ENCODE measurements around the gene TCEA3. TPM values are rescaled to one million over a fixed set of nuclear protein-coding genes. Genes with fewer than 3 reads are reported as not detected.

TCEA3 gene
- total RNA-seq, 1 donor from 2014 or later, result 5.5 TPM

GRCh38 chr1:23343221-23344110 lies 81.1 kb downstream of the TCEA3 start:
- intact Hi-C loops (cut with micrococcal nuclease), result loop anchor here (1.0 to 10.0 kb wide), 12 partner anchors 25 to 1301 kb away; partner anchors contain the start of genes ASAP3, LUZP1, PNRC2 and SRRM1

DNA sequence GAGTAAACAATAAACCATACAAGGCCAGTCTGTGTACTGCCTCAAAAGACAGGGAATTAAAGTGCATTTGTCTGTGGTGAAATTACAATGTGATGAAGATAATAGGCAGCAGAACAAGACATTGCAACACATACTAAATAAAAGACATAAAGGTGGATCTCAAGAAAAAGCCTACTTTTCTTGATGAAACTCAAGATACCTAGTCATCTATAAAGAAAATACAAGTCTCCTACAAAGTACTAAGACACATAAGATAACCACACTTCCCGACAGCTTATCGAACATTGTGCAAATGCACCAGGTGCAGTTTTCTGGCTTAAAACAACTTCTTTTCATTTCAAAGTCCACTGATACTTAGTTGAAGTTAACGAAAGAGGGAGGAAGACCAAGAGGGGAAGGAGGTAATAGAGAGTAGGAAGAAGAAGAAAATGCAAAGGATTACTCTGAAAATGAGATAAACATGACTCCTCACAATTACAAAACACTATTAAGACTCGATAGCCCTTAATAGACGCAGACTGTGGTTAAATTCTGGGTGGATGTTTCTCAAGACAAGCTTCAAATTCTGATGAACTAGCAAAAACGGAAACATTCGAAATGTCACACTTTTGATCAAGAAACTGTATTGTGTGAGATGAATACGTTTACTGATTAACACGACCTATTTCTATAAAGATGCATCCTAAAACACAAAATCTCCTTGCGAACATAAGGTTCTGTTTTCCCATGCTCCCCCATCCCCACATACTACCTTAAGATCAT lies 82.4 kb downstream of the TCEA3 start:
- intact Hi-C loops (cut with micrococcal nuclease), result loop anchor here (2.0 to 10.0 kb wide), 7 partner anchors 80 to 1303 kb away; partner anchors contain the start of genes LUZP1, SRRM1 and TCEA3

DNA sequence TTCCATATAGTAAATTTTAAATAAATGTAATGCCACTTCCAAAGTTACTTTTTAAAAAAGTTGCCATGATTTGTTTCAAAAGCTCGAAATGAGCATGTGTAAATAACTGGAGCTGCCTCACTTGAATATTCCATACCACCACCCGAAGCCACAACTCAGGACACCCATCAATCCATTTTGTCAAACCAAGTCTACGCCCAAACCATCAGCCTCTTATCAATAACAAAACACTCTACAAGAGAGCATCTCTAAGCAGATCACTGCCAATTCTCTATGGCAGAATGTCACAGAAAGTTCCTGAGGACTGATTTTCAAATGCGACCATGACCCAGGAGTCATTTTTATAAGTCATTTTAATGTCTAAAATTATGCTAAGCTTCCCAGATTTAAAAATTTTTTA lies 84.9 kb downstream of the TCEA3 start:
- intact Hi-C loops (cut with micrococcal nuclease), result loop anchor here (5.0 to 10.0 kb wide), 6 partner anchors 83 to 1305 kb away; partner anchors contain the start of genes LUZP1, SRRM1 and TCEA3

DNA sequence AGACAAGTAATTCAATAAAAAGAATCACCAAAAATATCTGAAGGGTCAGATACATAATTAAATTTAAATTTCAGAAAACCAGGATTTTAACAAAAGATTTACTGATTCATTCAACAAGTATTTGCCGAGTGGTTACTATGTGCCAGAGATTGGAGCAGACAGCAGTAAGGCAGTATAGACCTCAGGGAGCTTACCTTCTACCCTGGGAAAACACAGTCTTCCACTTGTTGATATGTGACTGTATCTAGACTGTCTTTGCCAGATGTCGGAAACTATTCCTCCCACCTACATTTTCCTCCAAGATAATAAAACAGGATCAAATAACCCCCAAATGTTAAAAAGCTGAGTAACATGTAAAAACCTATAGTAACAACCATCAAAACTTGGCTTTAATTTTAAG lies 86.7 kb downstream of the TCEA3 start:
- intact Hi-C loops (cut with micrococcal nuclease), result no loop called here

DNA sequence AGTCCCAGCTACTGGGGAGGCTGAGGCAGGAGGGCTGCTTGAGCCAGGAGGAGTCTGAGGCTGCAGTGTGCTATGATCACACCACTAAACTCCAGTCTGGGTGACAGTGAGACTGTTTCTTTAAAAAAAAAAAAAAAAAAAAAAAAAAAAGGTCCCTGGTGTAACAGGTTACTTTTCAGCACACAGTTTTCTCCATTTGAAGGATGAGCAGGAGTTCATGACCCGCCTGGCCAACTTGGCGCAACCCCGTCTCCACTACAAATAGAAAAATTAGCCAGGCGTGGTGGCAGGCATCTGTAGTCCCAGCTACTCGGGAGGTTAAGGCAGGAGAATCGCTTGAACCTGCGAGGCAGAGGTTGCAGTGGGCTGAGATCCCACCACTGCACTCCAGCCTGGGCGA lies 92.8 kb downstream of the TCEA3 start:
- intact Hi-C loops (cut with micrococcal nuclease), result no loop called here

Other genes with a start within 250 kb of the TCEA3 start
- not detected in 2 replicates for gene HTR1D, start 207.2 kb downstream of the TCEA3 start, total RNA-seq
- gene HNRNPR, start 80.5 kb downstream of the TCEA3 start, total RNA-seq, result 194 and 207 TPM in 2 replicates
- 5.8 and 6.0 TPM in 2 replicates for gene ZNF436, start 54.9 kb downstream of the TCEA3 start, total RNA-seq
- gene ASAP3, start 59.4 kb upstream of the TCEA3 start, total RNA-seq, result 0.22 and 0.32 TPM in 2 replicates
- 72.5 and 78.8 TPM in 2 replicates for gene E2F2, start 106.5 kb upstream of the TCEA3 start, total RNA-seq
- 8.2 and 10.8 TPM in 2 replicates for gene ID3, start 134.8 kb upstream of the TCEA3 start, total RNA-seq